LHCN-M2 (cell line): ENCODE data around the gene WWC2. TPM values are rescaled to one million over a fixed set of nuclear protein-coding genes. Genes with fewer than 3 reads are reported as not detected.

Experiments
- DNase-seq: peaks from one replicate; pipeline ENCODE4 v3.0.0-alpha.2; 2012; ENCODE audit warnings: low read depth
- total RNA-seq: library from RNA; depleted of rRNA; stranded (reverse); fragments of >200 nt; gene quantifications from 2 replicates; pipeline ENCODE4 v1.2.3, GENCODE V29; 2014

WWC2 gene
- total RNA-seq, 1 experiment from 2014 or later: 14.3 TPM

DNA sequence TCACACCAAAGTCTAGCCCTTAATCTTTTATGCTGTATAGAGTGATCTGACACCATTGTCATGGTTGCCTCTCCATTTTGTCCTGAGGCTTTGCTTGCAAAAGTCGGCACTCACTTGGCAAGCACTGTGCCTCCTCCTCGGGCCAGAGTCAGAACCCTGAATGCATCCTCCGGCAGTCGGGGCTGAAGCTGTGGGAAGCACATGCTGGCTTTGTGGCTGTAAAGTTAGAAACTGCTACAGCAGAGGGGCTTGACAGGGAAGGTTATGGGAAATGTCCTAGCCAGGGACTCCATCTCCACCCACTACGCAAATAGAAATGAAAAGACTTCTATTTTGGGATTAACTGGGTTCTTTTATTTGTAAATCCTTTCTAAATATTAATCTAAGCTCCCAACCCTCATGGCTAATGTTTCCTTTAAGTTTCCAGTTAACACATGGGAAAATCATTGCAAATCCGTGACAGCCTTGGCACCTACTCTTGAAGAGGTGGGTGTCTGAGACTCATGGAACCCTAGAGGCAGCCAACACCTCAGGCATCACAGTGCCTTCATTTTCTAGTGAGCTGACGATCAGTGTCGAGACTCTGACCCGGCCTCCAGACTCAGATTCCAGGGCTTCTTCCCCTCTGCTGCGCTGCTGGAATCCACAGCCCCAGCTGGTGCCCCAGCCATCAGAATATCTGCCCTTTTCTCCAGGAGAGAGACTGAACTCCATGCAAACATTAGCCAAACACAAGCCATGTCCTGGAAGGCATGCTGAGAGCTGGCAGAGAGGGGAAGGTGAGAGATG is 231.1 kb downstream of the WWC2 start:
- no peak for DNase-seq

DNA sequence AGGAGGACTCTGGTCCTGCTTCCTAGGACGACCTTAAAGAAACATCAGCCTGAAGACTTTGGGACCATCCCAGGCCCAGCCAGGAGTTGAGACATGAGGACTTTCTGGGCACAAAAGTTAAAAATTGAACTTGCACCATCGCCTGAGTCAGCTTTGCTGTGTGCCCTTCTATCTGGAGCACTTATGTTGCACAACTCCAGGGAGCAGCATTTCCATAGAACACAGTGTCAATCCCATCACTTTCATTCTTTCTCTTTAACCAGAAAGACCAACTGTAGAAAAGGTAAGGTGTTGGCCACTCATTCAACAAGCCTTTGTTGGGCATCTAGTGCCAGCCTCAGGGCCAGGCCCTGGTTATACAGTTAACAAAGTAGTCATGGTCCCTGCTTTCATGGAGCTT is 231.8 kb downstream of the WWC2 start:
- DNase-seq: no peak

DNA sequence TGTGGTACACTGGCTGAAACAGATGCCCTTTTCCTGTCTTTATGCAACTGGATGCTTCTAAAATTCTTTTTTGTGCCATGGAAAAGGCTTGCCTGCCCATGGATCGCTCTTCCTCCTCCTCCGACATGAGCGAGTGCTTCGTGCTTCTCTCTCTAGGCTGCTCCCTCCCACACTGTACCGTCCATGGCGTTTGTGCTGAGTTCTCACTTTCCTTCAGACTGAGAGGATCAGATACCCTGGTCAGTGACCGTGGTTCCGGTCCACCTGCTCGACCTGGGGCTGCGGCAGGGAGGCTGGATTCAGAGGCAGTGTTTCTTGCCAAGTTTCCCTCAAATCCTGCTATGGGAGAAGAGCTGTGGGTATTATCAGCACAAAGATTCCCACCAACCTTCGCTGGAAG is 233.4 kb downstream of the WWC2 start:
- DNase-seq: no peak

DNA sequence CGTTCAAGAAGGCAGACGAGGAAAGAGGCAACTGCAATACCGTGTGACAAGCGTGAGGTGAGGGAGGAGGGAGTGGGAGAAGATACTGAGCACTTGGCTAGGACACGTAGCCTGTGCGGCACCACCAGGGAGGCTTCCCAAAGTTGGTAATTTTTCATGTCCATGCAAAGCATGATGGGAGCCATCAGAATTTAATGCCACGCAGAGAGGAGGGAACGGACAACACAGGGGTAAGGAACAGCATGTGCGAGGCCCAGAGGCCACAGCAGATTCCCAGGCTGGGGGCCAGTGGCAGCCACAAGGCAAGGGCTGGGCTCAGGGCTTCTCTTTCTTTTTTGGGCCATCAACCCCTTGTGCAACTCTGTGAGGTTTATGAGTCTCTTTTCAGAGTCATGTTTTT is 234.1 kb downstream of the WWC2 start:
- no peak for DNase-seq

DNA sequence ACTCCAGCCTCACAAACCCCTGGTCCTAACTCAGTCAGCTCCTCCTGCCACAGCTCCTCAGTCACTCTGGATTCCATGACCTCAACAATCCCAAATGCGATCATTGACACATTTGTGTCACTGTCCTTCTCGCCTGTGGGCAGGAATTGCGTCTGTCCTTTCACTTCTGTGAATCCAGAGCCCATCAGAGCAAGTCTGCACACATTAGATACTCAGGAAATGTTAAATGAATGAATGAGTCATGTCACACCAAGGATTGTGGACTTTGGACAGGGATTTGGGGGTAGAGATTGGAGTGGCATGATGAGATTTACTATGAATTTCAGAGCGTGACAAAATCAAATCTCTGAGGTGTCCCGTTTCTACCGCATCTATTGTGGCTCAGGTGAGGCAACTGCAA is 234.9 kb downstream of the WWC2 start:
- DNase-seq: peak; percentile 21

DNA sequence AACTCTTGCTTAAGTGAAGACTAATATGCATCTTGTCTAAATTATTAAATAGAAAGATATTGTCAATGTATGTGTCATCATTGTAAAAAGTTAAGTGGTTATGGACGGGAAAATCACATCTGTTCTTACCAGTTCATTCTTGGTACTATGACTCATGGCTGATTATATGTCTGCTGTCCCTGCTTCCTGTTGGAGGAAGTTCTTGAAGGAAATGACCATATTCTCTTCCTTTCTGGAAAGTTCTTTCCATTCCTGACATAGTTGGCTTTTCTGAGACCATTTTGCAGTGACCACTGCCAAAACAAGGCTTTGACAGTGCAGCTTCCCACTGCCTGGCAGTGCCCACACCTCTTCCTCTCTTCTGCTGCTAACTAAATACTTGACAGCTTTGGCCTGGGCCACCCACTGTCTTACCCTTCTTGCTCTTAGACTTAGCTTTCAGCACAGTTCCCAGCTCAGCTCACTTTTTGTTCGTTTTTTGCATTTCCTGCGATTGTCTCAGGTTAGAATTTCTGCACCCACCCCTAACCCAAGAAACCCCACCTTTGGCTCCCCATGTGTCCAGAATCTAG is 236.4 kb downstream of the WWC2 start:
- DNase-seq: peak; percentile 96

DNA sequence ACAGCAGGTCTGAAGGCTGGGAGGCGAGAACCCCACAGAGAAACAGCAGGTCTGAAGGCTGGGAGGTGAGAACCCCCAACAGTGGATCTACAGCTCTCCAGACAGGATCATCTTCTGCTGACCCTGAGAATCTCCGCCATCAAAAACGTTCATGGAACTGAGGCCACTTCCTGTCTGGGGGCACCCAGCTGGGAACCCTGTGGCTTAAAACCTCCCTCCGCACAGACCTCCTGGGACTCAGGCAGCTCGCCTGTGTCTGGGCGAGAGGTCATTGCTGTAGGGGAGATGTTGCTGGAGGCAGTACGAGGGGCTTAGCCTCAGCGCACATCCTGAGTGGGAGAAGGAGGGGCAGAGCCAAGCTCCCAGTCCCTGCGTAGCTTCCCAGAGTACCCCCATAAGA is 238.3 kb downstream of the WWC2 start:
- no peak for DNase-seq

DNA sequence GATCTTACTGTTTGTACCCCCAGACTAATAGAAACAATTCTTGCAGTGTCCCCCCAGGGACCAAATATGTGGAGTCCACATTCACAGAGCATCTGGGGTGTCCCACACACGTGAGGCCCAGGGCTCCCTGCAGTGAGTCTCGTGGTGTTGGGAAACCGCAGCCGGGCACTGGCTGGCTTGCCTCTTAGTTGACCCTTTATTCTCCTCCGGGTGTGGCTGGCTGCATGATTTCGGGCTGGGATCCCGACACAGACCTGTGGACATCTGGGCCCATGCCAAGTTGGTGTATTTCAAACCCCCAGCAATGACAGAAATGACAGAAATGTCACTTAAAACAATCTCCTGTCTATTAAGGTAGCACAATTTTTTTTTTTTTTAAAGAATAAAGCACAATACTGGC is 238.8 kb downstream of the WWC2 start:
- no peak for DNase-seq

DNA sequence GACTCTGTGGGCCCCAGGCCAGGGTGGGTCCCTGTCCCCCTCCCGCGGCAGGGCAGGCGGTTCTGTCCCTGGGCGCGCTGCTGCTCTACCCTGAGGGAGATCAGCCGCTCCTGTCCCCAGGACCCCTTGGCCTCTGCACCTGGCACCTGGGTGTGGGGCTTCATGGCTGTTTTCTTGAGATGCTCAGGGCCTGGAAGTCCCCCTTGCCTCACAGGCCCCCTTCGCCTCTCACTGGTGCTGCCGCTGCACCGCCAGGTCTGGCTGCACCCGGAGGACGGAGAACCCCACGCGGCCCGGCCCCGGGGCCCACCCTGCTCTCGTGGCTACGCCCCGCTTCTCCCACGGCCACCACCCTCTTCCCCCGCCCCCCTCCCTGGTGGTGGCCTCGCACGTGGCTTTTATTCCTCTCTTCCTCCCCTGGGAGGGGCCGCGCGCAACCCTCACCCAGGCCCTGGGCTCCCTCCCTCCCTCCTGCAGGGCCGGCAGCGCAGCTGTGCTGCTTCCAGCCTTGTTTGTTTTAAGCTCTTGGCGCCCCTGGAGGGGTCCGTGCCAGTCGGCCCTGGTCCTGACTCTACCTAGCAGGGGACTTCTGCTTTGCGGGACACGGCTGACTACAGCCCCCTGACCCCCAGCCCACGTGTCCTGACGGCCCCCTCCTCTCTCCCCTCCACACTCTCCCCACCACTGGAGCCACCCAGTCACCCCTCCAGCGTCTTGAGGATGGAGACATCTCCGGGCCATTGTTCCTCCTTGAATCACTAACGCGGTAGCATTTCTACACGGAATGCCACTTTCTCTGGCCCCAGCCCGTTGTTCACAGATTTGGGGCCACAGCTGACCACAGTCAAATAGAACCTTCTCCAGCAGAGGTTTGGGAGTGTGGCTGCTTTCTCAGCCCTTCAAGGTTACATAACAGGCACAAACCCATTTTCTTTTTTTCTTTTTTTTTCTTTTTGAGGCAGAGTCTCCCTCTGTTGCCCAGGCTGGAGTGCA is 243.8 kb downstream of the WWC2 start:
- DNase-seq: no peak

DNA sequence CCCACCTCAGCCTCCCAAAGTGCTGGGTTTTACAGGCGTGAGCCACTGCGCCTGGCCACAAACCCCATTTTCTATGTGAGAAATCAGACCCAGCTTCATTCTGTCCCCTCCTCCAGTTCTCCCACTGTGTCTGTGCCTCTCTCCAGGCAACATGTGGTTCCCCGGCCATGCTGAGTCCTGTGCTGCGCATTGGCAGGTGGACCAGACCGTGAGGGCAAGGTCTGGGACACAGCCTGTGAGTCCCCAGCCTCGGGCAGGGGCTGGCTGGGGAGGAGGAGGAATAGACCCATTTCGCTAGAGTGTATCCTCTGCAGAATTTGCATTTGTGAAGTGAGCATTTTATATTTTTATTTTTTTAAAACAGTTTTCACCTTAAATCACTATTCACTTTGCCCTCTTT is 244.7 kb downstream of the WWC2 start:
- no peak for DNase-seq

DNA sequence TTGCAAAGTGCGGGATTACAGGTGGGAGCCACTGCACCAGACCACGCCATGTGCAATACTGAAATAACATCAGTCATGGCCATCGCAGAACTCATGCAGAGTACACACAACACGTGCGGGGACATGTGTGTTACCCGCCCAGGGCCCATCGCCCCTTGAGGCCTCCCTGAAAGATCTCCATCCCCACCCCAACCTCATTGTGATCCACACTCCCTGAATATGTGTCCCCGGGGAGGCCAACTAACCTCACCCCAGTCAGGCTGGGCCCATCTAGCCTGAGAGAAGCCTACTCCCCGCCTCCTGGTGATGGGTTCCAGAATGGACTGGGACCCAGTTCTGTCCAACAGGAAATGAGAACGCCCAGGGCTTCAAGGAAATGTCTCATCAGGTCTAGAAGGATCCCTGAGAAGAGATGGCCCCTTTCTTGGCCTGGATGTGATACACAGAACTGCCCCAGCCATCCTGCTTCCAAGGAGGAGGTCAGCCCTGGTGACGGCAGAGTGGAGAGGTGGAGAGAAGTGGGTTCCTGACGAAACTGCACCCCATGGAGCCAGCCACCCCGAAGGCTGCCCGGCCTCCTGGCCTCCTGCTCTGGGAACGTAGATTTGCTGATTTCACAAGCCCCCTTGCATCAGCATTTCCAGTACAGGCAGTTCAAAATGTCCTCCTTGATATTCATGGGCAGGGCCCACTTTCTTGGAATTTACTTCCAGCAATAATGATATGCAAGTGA is 245.6 kb downstream of the WWC2 start:
- DNase-seq: no peak

DNA sequence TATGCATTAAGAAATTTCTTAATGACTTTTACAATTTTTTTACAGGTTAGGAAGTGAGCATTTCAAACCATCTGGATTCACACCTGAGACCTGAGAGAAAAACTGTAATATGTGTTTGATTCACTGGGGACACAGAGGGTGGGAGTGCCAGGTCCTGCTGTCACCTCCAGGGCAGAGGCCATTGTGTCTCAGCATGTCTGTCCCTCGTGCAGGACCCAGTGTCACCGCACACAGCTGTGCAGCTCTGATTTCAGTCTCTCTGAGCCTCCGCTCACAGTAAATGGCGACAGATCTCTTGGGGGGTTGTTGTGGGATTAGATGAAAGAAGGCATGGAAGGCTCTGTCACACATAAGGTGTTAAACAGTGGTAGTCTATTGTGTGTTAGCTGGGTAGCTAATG is 246.2 kb downstream of the WWC2 start:
- DNase-seq: no peak

DNA sequence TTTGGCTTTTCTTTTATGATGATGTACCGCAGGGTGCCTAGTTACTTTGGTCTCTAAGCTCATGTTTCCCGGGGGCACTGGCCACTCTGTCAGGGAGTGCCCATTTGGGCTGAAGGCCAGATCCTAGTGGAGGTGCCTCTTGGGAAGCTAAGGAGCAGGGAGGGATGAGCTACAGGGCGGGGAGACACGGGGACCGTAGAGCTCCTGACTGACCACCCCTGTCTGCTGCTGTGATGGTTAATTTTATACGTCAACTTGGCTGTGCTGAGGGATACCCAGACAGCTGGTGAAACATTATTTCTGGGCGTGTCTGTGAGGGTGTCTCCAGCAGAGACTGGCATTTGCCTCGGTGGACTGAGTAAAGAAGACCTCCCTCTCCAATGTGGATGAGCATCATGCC is 248.1 kb downstream of the WWC2 start:
- DNase-seq: no peak

DNA sequence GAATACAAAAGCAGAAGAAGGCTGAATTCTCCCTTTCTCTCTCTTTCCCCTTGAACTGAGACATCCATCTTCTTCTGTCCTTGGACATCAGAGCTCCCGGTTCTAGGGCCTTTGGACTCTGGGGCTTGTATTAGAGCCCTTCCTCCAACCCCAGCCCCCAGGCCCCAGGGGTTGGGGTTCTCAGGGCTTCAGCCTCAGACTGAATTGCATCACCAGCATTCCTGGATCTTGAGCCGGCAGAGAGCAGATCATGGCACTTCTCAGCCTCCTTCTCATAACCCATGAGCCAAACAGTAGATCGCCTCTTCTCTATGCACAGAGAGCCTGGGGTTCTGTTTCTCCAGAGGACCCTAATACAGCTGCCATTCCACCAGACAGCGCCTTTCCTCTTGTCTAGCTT is 248.5 kb downstream of the WWC2 start:
- no peak for DNase-seq

DNA sequence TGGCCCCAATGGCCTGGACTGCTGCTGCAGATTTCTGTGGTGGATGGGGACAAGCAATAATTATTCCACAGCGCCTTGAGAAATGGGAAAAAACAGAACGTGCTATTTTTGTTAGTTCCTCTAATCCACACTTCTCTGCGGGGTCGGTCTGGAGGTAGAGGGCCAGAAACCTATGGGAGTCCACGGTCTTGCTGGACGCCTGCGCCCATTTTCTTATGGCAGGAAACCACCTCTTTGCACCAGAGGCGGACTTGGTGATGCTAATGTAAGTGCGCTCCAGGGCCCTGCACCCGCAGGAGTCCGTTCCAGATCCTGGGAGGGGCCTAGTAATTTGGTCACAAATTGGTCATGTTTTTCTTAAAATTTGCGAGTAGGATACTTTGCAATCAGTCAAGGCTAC is 249.1 kb downstream of the WWC2 start:
- no peak for DNase-seq

DNA sequence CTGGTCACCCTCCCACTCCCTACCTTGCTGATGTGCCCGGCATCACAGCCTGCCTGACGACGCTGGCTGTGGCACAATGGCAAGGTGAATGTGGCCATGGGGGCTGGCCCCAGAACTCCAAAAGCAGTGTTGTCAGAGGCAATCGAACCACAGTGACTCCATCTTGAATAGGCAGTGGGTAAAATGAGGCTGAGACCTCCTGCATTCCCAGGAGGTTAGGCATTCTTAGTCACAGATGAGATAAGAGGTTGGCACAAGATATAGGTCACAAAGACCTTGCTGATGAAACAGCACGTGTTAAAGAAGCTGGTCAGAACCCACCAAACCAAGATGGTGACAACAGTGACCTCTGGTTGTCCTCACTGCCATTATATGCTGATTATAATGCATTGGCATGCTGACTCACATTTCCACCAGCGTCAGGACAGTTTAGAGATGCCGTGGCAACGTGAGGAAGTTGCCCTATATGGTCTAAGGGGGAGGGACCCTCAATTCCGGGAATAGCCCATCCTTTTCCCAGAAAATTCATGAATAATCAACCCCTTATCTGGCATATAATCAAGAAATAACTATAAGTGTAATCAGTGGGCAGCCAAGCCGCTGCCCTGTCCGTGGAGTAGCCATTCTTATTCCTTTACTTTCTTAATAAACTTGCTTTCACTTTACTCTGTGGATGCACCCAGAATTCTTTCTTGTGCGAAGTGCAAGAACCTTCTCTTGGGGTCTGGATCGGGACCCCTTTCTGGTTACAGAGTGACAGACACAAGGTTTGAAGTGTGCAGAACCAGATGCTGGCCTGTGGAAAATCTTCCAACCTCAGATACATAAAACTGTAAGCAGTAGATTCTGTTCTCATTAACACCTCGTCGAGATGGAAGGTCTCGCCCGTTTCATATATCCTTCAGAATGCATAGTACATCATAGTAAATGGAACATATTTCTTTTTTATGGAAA is 249.9 kb downstream of the WWC2 start:
- peak; percentile 88 for DNase-seq

DNA sequence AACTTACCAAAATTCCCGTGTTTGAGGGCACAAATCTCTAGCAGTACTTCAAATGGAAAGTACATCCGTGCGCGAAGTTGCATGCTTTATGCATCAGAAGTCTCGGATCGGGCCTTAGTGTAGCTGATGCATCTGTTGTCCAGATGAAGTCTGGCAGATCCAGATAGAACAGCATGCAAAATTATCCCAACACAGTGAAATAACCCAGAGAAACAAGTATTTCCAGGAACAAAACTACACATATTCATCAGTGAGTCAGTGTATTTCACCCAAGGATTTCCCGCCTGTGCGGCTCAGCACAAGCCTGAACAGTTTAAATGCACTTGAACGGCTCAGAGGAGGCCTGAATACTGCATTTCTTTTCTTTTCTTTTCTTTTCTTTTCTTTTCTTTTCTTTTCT is 250.6 kb downstream of the WWC2 start:
- peak; percentile 30 for DNase-seq

DNA sequence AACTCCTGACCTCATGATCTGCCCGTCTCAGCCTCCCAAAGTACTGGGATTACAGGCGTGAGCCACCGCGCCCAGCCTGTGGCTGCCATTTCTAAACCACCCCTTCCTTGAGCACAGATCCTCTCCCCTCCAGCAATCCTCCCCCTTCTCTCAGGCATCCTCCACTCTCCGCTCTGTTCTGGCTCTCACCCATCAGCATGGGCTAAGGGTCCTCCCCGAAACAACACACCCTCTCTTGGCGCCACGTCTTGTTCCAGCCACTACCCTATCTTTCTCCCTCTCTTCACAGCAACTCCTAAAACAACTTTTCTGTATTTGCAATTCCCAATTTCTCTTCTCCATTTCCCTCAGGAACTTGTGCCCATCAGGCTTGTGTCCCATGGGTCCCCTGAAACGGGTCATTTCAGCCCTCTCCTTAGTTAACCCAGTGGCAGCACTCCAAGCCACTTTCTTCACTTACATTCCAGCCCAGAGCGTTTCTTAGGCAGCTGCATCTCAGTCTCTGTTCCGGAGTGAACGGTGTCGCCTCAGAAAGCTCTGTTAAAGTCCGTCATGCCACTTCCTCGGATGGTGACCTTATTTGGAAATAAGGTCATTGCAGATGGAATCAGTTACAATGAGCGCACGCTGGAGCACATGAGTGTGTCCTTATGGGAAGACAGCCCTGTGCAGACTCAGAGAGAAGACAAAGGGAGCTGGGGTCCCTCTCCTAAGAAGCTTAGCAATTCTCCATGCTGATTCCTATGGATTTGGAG is 251.4 kb downstream of the WWC2 start:
- DNase-seq: no peak

DNA sequence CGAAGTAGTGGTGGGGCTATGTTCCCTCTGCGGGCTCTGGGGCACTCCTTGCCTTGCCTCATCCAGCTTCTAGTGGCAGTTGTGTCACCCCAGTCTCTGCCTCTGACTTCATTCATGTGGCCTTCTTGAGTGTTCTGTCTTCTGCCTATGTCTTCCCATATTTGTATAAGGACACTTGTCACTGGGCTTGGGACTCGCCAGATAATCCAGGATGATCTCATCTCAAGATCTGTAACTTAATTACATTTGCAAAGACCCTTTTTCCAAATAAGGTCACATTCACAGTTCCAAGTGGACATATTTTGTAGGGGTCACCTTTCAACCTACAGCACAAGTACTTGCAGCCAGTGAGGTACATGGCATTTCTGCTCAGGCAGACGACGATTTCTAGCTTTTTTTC is 253.5 kb downstream of the WWC2 start:
- DNase-seq: no peak

DNA sequence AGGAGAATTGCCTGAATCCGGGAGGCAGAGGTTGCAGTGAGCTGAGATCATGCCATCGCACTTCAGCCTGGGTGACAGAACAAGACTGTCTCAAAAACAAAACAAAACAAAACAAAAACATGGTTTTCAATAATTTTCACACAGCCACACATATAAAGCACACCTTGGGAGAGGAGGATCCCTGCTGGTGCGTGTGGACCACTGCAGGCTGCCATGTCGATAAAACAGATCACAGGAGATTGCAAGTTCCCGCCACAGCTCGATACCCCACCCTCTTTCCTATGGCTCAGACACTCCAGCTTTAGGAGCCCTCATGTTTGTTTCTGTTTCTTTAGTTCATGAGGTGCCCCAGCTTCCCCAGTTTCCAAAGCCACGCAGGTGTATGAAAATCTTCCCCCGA is 254.5 kb downstream of the WWC2 start:
- no peak for DNase-seq
